Esophagus (tissue), 2 donors: Measurements from ENCODE around the gene ARHGAP42. TPM values are rescaled to one million over a fixed set of nuclear protein-coding genes. Genes with fewer than 3 reads are reported as not detected.
"Not testable (repeated sequence)": the region's sequence is repeated elsewhere in the genome, so short reads cannot be mapped to it uniquely, and the experiment has no call there.

Experiments
- H3K27ac ChIP-seq, 2 donors: one replicate each; pipeline ENCODE4 v1.5.1; 2013; ENCODE audit warnings: low read depth in 2 of 2, mild to moderate bottlenecking in 2 of 2, inconsistent platforms in 1 of 2, low read length in 1 of 2, moderate library complexity in 1 of 2
- H3K27me3 ChIP-seq, 2 donors: one replicate each; pipeline ENCODE4 v1.6.1; 2013; ENCODE audit warnings: low read length in 2 of 2, control low read depth in 1 of 2, mild to moderate bottlenecking in 1 of 2; ENCODE audit not compliant: insufficient read depth in 2 of 2, control insufficient read depth in 1 of 2
- H3K36me3 ChIP-seq, 2 donors: one replicate each; pipeline ENCODE4 v1.6.1; 2013; ENCODE audit warnings: low read length in 1 of 2; ENCODE audit not compliant: control insufficient read depth in 2 of 2, insufficient read depth in 2 of 2
- H3K4me1 ChIP-seq, 2 donors: one replicate each; pipeline ENCODE4 v1.6.1; 2013; ENCODE audit warnings: low read length in 1 of 2; ENCODE audit not compliant: control insufficient read depth in 2 of 2, insufficient read depth in 2 of 2
- H3K4me3 ChIP-seq, 2 donors: one replicate each; pipeline ENCODE4 v1.5.1; 2013; ENCODE audit warnings: low read length in 2 of 2, mild to moderate bottlenecking in 2 of 2, low read depth in 1 of 2, moderate library complexity in 1 of 2
- H3K9me3 ChIP-seq, 2 donors: one replicate each; pipeline ENCODE4 v1.6.1; 2013; ENCODE audit warnings: mild to moderate bottlenecking in 2 of 2, low read depth in 1 of 2, low read length in 1 of 2, moderate library complexity in 1 of 2; ENCODE audit not compliant: control insufficient read depth in 2 of 2, insufficient read depth in 1 of 2
- WGBS, 2 donors: extraction: QIAGEN DNeasy Blood & Tissue Kit; methylation state at CpG; one replicate each; pipeline ENCODE4 v1.1.7; 2013; 5-methylcytosine and 5-hydroxymethylcytosine counted together
- polyA plus RNA-seq, 2 donors: library from polyadenylated mRNA; stranded (reverse); fragments of 200-250 nt; gene quantifications; one replicate each; pipeline ENCODE4 v1.2.3, GENCODE V29; 2013
- donor health status: healthy with polysubstance abuse.
- donor health status: Bipolar disorder and iron deficiency.

ARHGAP42 gene
- polyA plus RNA-seq, 2 donors: 1.0 to 1.2 TPM

DNA sequence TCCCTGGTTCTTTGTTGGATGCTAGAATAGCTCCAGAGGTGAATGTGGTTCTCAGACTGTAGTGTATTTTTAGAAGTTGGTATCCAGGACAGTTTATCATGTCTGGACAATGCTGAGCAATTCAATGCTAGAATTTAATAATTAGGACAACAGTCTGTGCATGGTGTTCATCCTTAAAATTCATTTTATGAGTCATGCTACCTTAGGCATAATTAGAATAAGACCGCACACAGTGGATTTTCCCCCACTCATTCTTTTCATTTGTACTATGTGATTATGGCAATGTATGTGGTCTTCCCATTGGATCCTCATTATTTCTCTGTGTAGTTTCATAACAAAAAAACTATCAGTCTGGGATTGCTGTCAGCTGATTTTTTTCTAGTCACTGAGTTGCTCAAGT, 196.7 kb downstream of the ARHGAP42 start:
- WGBS, 2 donors: 68 to 87% methylated on average over 1 of the region's 1 CpG
- Histone ChIP-seq H3K36me3 (no peaks in the 10 kb centered on the region), H3K4me3 (no peak overlapping the region), H3K27me3 (no peaks in the 10 kb centered on the region), H3K4me1 (no peaks in the 10 kb centered on the region), H3K9me3 (no peaks in the 10 kb centered on the region), H3K27ac (no peak overlapping the region)

DNA sequence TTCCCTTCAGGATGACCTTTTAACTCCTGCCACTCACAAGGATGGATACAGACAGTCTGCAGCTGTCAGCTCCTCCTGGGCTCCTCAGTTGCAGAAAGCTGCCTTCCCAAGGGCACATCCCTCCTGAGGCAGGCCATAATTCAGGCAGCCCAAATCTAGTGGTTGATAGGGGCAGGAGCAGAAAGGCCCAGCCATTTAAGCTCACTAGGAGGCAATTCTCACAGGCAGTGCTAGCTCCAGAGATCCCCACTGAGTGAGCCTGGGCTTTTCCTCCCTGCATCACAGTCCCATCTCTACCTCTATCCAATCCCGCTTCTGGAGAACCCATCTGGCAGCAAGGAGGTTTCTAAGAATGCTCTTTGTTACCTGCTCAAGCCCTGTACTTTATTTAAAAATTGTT, 200.6 kb downstream of the ARHGAP42 start:
- Histone ChIP-seq H3K36me3 (no peaks in the 10 kb centered on the region), H3K4me3 (no peak overlapping the region), H3K27me3 (no peaks in the 10 kb centered on the region), H3K9me3 (no peaks in the 10 kb centered on the region), H3K27ac (no peak overlapping the region), H3K4me1 (no peaks in the 10 kb centered on the region)
- WGBS, 2 donors: 86 to 98% methylated on average over 1 of the region's 1 CpG

DNA sequence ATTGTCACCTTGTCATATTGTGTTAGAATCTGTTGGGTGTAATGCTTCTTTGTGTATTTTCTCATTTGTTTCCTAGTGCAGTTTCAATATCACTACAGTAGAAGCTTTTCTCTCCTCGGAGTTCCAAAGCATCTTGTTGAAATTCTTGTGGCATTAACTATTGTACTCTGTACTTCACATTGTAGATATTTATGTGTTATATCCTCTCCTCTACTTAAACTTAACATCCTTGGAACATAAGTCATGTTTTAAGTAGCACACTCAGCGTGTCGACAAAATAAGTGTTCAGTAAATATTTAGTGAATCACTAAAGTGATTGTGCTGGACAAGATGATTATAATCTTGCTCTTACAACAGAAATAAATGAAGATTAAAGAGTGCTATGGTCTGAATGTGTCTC, 201.7 kb downstream of the ARHGAP42 start:
- no peak overlapping the region for H3K4me3 ChIP-seq
- H3K27me3 ChIP-seq: no peaks in the 10 kb centered on the region
- no peaks in the 10 kb centered on the region for H3K4me1 ChIP-seq
- H3K36me3 ChIP-seq: no peaks in the 10 kb centered on the region
- no peaks in the 10 kb centered on the region for H3K9me3 ChIP-seq
- 69 to 84% methylated on average over 3 of the region's 3 CpGs for WGBS, 2 donors
- H3K27ac ChIP-seq: no peak overlapping the region

DNA sequence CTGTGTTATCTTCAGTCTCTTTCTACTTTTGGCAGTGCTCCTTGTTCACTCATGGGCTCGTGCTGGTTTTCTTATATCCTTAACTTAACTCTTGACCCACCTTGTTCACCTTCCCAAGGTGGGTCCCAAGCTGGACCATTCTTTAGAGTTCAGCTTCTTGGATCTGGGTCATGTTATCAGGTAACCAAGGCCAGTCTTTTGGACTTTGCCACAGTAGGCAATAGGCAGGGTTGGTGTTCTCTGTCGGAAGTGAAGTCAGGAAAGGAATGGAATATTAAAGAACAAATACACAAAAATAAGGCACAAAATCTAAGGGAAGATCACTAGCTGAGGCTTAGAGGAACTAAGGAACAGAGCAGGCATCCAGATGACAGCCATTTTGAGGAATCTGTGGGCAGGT, 202.7 kb downstream of the ARHGAP42 start:
- Histone ChIP-seq H3K36me3 (no peaks in the 10 kb centered on the region), H3K4me1 (no peaks in the 10 kb centered on the region), H3K27ac (no peak overlapping the region), H3K9me3 (no peaks in the 10 kb centered on the region), H3K4me3 (no peak overlapping the region), H3K27me3 (no peaks in the 10 kb centered on the region)
- 79 to 82% methylated on average over 2 of the region's 2 CpGs for WGBS, 2 donors

DNA sequence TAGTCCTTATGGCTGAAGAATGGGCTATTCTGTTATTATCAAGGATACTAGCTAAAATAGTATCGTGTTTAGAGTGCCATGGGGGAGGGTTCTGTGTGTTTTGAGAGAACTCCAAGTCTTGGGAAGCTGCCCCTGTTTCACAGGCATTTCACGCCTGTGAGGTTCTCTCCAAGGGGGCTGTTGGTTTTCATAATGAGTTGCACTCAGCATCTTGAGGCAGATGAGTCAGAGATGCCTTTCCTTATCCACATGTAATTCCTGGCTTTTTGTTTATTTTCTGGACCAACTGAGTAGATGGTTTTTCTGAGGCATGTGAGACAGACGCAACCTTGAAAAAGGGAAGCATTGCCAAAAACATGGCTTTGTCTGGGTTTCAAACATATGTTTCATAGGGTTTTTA, 203.7 kb downstream of the ARHGAP42 start:
- no peaks in the 10 kb centered on the region for H3K9me3 ChIP-seq
- WGBS, 2 donors: 65 to 67% methylated on average over 3 of the region's 3 CpGs
- no peak overlapping the region for H3K27ac ChIP-seq
- no peak overlapping the region for H3K4me3 ChIP-seq
- H3K4me1 ChIP-seq: no peaks in the 10 kb centered on the region
- H3K27me3 ChIP-seq: no peaks in the 10 kb centered on the region
- no peaks in the 10 kb centered on the region for H3K36me3 ChIP-seq

DNA sequence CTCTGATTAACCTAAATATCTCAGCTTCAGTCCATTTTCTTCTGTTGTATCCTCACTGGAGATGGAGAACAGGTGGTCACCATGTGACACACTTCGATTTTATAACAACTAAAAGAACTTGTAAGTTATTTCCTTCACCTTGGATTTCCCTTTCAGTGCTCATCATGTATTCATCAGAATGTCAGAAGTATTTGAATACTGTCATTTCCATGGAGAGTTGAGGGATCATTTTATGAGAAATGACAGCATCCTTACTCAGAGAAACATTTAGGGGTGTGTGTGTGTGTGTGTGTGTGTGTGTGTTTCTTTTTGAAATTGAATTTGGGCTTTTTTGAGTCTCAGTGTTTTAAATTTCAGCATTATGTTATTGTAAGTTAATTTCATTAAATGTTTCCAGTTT, 205.8 kb downstream of the ARHGAP42 start:
- H3K36me3 ChIP-seq: no peaks in the 10 kb centered on the region
- H3K27ac ChIP-seq: no peak overlapping the region
- H3K9me3 ChIP-seq: no peaks in the 10 kb centered on the region
- H3K4me3 ChIP-seq: no peak overlapping the region
- H3K4me1 ChIP-seq: no peaks in the 10 kb centered on the region
- H3K27me3 ChIP-seq: no peaks in the 10 kb centered on the region
- WGBS, 2 donors: 69 to 74% methylated on average over 1 of the region's 1 CpG

DNA sequence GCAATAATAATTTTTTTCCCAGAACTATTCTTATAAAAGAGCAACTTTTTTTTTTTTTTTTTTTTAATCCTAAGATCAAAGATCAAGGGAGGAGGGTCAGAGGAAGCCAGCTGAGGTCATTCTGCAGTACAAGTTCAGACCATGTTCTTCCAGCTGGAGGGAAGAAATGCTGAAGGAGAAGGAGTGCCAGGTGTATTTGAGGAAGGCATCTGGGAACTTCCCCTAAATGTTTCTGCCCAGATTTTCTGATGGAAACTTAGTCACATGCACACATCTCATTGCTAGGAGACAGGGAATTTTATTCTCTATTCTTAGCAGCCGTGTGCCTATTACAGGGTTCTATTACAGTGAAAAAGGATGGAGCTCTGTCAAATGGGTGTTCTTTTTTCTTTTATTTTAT, 208.4 kb downstream of the ARHGAP42 start:
- Histone ChIP-seq H3K9me3 (no peaks in the 10 kb centered on the region), H3K4me1 (no peaks in the 10 kb centered on the region), H3K36me3 (no peaks in the 10 kb centered on the region), H3K4me3 (no peak overlapping the region), H3K27me3 (no peaks in the 10 kb centered on the region), H3K27ac (no peak overlapping the region)
- WGBS, 2 donors: 49 to 63% methylated on average over 1 of the region's 1 CpG

DNA sequence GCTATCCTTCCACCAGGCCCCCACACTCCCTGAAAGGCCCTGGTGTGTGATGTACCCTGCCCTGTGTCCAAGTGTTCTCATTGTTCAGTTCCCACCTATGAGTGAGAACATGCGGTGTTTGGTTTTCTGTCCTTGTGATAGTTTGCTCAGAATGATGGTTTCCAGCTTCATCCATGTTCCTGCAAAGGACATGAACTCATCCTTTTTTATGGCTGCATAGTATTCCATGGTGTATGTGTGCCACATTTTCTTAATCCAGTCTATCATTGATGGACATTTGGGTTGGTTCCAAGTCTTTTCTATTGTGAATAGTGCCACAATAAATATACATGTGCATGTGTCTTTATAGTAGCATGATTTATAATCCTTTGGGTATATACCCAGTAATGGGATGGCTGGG, 208.9 kb downstream of the ARHGAP42 start:
- 100% methylated on average over 1 of the region's 1 CpG for WGBS, 2 donors
- H3K27me3 ChIP-seq, H3K4me3 ChIP-seq, H3K4me1 ChIP-seq, H3K9me3 ChIP-seq, H3K27ac ChIP-seq, H3K36me3 ChIP-seq: not testable (repeated sequence)

DNA sequence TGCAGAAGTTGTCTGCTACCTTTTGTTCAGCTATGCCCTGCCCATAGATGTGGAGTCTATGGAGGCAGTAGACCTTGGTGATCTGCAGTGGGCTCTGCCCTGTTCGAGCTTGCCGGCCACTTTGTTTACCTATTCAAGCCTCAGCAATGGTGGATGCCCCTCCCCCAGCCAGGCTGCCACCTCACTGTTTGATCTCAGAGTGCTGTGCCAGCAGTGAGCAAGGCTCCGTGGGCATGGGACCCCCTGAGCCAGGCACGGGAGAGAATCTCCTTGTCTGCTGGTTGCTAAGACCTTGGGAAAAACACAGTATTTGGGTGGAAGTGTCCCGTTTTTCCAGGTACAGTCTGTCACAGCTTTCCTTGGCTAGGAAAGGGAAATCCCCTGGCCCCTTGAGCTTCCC, 214.4 kb downstream of the ARHGAP42 start:
- 70 to 74% methylated on average over 5 of the region's 5 CpGs for WGBS, 2 donors
- H3K27me3 ChIP-seq, H3K4me1 ChIP-seq, H3K36me3 ChIP-seq, H3K4me3 ChIP-seq, H3K27ac ChIP-seq, H3K9me3 ChIP-seq: not testable (repeated sequence)

DNA sequence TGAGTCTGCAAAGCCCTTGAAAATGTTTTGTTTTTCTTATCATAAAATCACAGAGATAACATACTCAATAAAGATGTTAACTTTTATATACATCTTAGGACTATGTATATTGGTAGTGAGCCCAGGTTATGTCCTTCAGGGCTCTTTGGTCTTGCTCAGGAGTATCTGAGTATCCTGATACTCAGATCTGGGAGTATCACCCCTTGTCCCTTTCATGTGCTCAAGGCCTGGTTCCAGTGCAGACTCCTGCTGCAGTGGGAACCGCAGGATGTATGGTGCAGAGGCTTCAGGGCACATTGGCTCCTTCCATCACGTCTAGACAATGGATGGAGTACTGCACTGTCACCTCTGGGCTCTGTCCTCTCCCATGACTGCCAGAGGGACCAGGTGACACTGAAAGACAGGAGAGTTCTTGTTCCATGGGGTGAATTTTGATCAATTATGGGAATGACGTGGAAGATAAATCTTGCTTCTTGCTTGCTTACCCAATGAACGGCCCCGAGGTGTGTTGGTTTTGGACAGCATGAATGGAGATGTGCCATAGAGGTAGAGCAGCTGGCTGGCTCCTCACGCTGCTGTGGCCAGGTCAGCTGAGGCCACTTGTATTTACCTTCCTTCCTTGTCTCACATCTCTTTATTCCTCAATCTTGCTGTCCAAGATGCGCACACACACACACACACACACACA, 215.5 kb downstream of the ARHGAP42 start:
- no peak overlapping the region for H3K27ac ChIP-seq
- H3K9me3 ChIP-seq: no peaks in the 10 kb centered on the region
- H3K4me3 ChIP-seq: no peak overlapping the region
- H3K27me3 ChIP-seq: no peaks in the 10 kb centered on the region
- H3K36me3 ChIP-seq: no peaks in the 10 kb centered on the region
- H3K4me1 ChIP-seq: no peaks in the 10 kb centered on the region
- WGBS, 2 donors: 48% methylated on average over 7 of the region's 7 CpGs
